ENCODE data around the gene DRC1.

- TF ChIP-seq CTCF (conservative IDR thresholded peaks at IDR 0.05; ENCODE audit: low read depth, low read length) (no peak), USF2 (IDR thresholded peaks at IDR 0.05; ENCODE audit: low read depth, low read length) (no peak), MXI1 (IDR thresholded peaks at IDR 0.05; ENCODE audit: borderline replicate concordance, low read depth, low read length) (no peak), ELK1 (IDR thresholded peaks at IDR 0.05; ENCODE audit: borderline replicate concordance, low read depth, low read length) (no peak), POLR2A (IDR thresholded peaks at IDR 0.05; ENCODE audit: low read depth, low read length) (no peak), FOS (IDR thresholded peaks at IDR 0.05; ENCODE audit: low read depth, low read length) (no peak), RFX5 (IDR thresholded peaks at IDR 0.05; ENCODE audit: low read depth, low read length) (no peak), MAZ (IDR thresholded peaks at IDR 0.05; ENCODE audit: borderline replicate concordance, low read depth, low read length) (no peak), CEBPB (IDR thresholded peaks at IDR 0.05; ENCODE audit: low read depth, low read length) (no peak), SMC3 (IDR thresholded peaks at IDR 0.05; ENCODE audit: low read depth, low read length) (no peak)
Observed at GRCh38 chr2:26489213-26489850, 87.6 kb downstream of the DRC1 start.
